Esophagus squamous epithelium (tissue), 5 donors: ENCODE data around the gene ST7. TPM values are rescaled to one million over a fixed set of nuclear protein-coding genes. Genes with fewer than 3 reads are reported as not detected.

Experiments
- DNase-seq: peaks from one replicate; lab custom pipeline; 2025; lab: John Stamatoyannopoulos, UW
- H3K27ac ChIP-seq, 4 donors: fragments of 200-600 bp; sonication (generic); one replicate each; pipeline ENCODE4 v1.5.1; 2016 to 2019; ENCODE audit warnings: mild to moderate bottlenecking in 1 of 4
- H3K27me3 ChIP-seq, 4 donors: fragments of 200-600 bp; sonication (generic); 1 replicate in 3 of 4; 2 replicates in 1 of 4; pipeline versions ENCODE4 v1.5.1 to v1.6.0; 2017 to 2021; ENCODE audit warnings: antibody characterized with exemption in 1 of 4
- H3K36me3 ChIP-seq, 3 donors: fragments of 200-600 bp; sonication (generic); one replicate each; pipeline ENCODE4 v1.5.1; 2016 to 2019
- H3K4me1 ChIP-seq, 3 donors: fragments of 200-600 bp; sonication (generic); one replicate each; pipeline ENCODE4 v1.5.1; 2017 to 2019
- H3K4me3 ChIP-seq, 4 donors: fragments of 200-600 bp; sonication (generic); 1 replicate in 3 of 4; 2 replicates in 1 of 4; pipeline ENCODE4 v1.5.1; 2016 to 2019; ENCODE audit warnings: mild to moderate bottlenecking in 2 of 4, moderate library complexity in 1 of 4
- H3K9me3 ChIP-seq, 3 donors: fragments of 200-600 bp; sonication (generic); one replicate each; pipeline ENCODE4 v1.5.1; 2016 to 2019
- POLR2A ChIP-seq, 4 donors: fragments of 450-650 bp; IDR thresholded peaks; one replicate each; pipeline ENCODE4 v1.6.1; 2017; ENCODE audit warnings: antibody characterized with exemption in 4 of 4, mild to moderate bottlenecking in 4 of 4, moderate library complexity in 3 of 4
- WGBS, 2 donors: methylation state at CpG; one replicate each; pipeline ENCODE4 v1.1.5; 2018; 5-methylcytosine and 5-hydroxymethylcytosine counted together
- intact Hi-C: fragments of 100-400 bp; cut with DNase I; formaldehyde crosslinking; loops from one replicate; pipeline ENCODE4 v1.15.0; 2022
- total RNA-seq, 4 donors: library from RNA; depleted of rRNA; stranded (reverse); fragments of >200 nt; gene quantifications; one replicate each; pipeline ENCODE4 v1.1.0, GENCODE V29; 2016
- TF ChIP-seq, protein P1 (sequence below), 6 experiments: fragments of 450-650 bp in 4 of 6; fragments of 200-600 bp in 2 of 6; sonication (generic) in 2 of 6; IDR thresholded peaks; one replicate each; pipeline ENCODE4 v1.5.1; 2016 to 2019; ENCODE audit warnings: antibody characterized with exemption in 6 of 6, mild to moderate bottlenecking in 4 of 6, moderate library complexity in 4 of 6
- donor health status: DM: yes; HTN: yes; CAD: no.

The ST7 gene
- total RNA-seq, 4 donors from 2014 or later = 12.9 to 18.0 (median 15.3) TPM

DNA sequence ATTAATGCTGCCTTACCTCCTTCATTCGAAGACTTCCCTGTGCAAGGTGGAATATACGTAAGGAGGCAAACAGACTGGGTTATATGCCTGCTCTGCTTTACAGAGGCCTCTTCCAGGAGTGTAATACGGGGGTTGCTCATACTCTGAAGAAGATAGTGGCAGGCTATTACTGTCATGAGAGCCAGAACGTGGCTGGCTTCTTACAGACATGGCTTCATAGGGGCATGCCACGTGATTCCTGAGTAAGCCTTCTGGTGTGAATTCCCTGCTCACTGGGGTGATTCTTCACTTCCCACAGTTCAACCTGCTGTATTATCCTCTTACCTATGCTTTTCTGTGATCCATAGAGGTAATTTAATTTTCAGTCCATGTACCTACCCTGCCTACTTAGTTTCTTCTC, 141.8 kb downstream of the ST7 start:
- Histone ChIP-seq H3K36me3 (no peaks in the 10 kb centered on the region), H3K27ac (no peak overlapping the region), H3K4me1 (no peaks in the 10 kb centered on the region), H3K27me3 (no peaks in the 10 kb centered on the region), H3K4me3 (no peak overlapping the region), H3K9me3 (no peaks in the 10 kb centered on the region)
- no peak for DNase-seq
- intact Hi-C loops = no loop called here
- WGBS, 2 donors = 91 to 94% methylated on average over 5 of the region's 5 CpGs
- TF ChIP-seq, protein P1, sequence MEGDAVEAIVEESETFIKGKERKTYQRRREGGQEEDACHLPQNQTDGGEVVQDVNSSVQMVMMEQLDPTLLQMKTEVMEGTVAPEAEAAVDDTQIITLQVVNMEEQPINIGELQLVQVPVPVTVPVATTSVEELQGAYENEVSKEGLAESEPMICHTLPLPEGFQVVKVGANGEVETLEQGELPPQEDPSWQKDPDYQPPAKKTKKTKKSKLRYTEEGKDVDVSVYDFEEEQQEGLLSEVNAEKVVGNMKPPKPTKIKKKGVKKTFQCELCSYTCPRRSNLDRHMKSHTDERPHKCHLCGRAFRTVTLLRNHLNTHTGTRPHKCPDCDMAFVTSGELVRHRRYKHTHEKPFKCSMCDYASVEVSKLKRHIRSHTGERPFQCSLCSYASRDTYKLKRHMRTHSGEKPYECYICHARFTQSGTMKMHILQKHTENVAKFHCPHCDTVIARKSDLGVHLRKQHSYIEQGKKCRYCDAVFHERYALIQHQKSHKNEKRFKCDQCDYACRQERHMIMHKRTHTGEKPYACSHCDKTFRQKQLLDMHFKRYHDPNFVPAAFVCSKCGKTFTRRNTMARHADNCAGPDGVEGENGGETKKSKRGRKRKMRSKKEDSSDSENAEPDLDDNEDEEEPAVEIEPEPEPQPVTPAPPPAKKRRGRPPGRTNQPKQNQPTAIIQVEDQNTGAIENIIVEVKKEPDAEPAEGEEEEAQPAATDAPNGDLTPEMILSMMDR (IDR thresholded peaks at IDR 0.05) = no peak
- no peak for TF ChIP-seq POLR2A (IDR thresholded peaks at IDR 0.05)

GRCh38 chr7:117096330-117096729, 143.0 kb downstream of the ST7 start:
- Histone ChIP-seq H3K27ac (no peak overlapping the region), H3K27me3 (no peaks in the 10 kb centered on the region), H3K36me3 (no peaks in the 10 kb centered on the region), H3K9me3 (no peaks in the 10 kb centered on the region), H3K4me1 (no peaks in the 10 kb centered on the region), H3K4me3 (no peak overlapping the region)
- DNase-seq = no peak
- intact Hi-C loops = no loop called here
- TF ChIP-seq, protein P1 (IDR thresholded peaks at IDR 0.05) = no peak
- no peak for TF ChIP-seq POLR2A (IDR thresholded peaks at IDR 0.05)
- WGBS, 2 donors = 87 to 89% methylated on average over 4 of the region's 4 CpGs

DNA sequence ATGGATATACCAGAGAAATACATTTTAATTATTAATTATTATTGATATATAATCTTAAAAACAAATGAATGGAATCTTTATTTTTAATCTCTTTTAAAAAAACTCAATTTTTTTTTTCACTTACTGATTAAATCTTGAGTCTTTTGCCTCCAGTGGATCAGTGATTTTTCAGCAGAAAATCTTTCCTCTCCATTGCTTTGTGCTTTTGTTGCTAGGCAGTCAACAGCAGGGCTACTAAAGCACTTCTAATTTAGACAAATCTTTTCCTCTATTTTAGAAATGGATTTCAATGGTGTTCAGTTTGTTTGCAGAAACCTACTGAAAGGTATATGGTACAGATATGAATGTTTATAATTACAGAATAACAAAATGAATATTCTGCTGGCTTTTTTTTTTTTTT, 143.6 kb downstream of the ST7 start:
- DNase-seq = no peak
- Histone ChIP-seq H3K4me1 (no peaks in the 10 kb centered on the region), H3K4me3 (no peak overlapping the region), H3K27me3 (no peaks in the 10 kb centered on the region), H3K27ac (no peak overlapping the region), H3K9me3 (no peaks in the 10 kb centered on the region), H3K36me3 (no peaks in the 10 kb centered on the region)
- TF ChIP-seq, protein P1 (IDR thresholded peaks at IDR 0.05) = no peak
- intact Hi-C loops = no loop called here

DNA sequence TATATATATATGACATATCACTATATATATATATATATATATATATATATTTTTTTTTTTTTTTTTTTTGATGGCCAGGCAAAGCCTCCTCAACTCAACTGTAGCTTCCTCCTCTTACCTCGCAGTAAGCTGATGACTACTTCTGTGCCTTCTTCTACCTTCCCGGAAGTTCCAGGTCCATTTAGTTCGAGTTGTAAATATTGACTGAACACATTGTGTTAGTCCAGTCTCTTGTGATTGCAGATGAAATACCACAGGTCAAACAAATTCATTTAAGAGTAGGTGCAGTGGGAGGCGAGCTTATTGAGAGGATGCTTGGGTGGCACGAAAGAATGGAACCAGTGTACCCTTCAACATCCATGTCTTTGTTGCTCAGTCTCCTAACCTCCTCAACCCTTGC, 144.6 kb downstream of the ST7 start:
- no peak overlapping the region for H3K27ac ChIP-seq
- 90 to 100% methylated on average over 2 to 5 of the region's 5 CpGs for WGBS, 2 donors
- H3K36me3 ChIP-seq = no peaks in the 10 kb centered on the region
- intact Hi-C loops = no loop called here
- no peak for TF ChIP-seq POLR2A (IDR thresholded peaks at IDR 0.05)
- TF ChIP-seq, protein P1 (IDR thresholded peaks at IDR 0.05) = no peak
- no peak for DNase-seq
- H3K4me1 ChIP-seq = no peaks in the 10 kb centered on the region
- H3K9me3 ChIP-seq = no peaks in the 10 kb centered on the region
- H3K4me3 ChIP-seq = no peak overlapping the region
- H3K27me3 ChIP-seq = no peaks in the 10 kb centered on the region

- Histone ChIP-seq H3K27ac (no peak overlapping the region), H3K27me3 (no peaks in the 10 kb centered on the region), H3K4me1 (no peaks in the 10 kb centered on the region), H3K4me3 (no peak overlapping the region), H3K9me3 (no peaks in the 10 kb centered on the region), H3K36me3 (no peaks in the 10 kb centered on the region)
- DNase-seq = no peak
- intact Hi-C loops = no loop called here
- TF ChIP-seq POLR2A (IDR thresholded peaks at IDR 0.05) = no peak
- TF ChIP-seq, protein P1 (IDR thresholded peaks at IDR 0.05) = no peak
- WGBS, 2 donors = 8 to 35% methylated on average over 1 of the region's 1 CpG
These were observed 145.2 kb downstream of the ST7 start for GRCh38 chr7:117098457-117098856.
